HAP-1 (cell line): ENCODE results near the gene CD86.

Experiments
- DNase-seq, 2 experiments: peaks; one replicate each; pipeline ENCODE4 v3.0.0-alpha.2; 2016 to 2020; ENCODE audit warnings: low spot score in 2 of 2
- H3K27me3 ChIP-seq: fragments of 250-450 bp; sonication (Bioruptor Pico); 2 replicates; pipeline ENCODE4 v1.5.1; 2020; ENCODE audit warnings: low read depth, mild to moderate bottlenecking, moderate library complexity
- H3K36me3 ChIP-seq: fragments of 250-450 bp; sonication (Bioruptor Pico); replicated peaks from 2 replicates; pipeline ENCODE4 v1.5.1; 2020; ENCODE audit warnings: mild to moderate bottlenecking
- H3K4me1 ChIP-seq: fragments of 250-450 bp; sonication (Bioruptor Pico); 2 replicates; pipeline ENCODE4 v1.5.1; 2020; ENCODE audit warnings: mild to moderate bottlenecking
- H3K4me3 ChIP-seq: fragments of 250-450 bp; sonication (Bioruptor Pico); 2 replicates; pipeline ENCODE4 v1.5.1; 2020; ENCODE audit warnings: mild to moderate bottlenecking, moderate library complexity
- H3K9me3 ChIP-seq: fragments of 250-450 bp; sonication (Bioruptor Pico); 2 replicates; pipeline ENCODE4 v1.5.1; 2020; ENCODE audit warnings: mild to moderate bottlenecking, moderate library complexity
- in situ Hi-C: fragments of 300-500 bp; cut with MboI; formaldehyde crosslinking; loops from 3 replicates; pipeline ENCODE4 v1.14.3; 2020; ENCODE audit warnings: low sequenced_read_pairs, inconsistent platforms, mixed read lengths

The CD86 gene

GRCh38 chr3:122067588-122068240, 12.6 kb downstream of the CD86 start:
- Histone ChIP-seq H3K4me1 (no peaks in the 10 kb centered on the region), H3K27me3 (no peaks in the 10 kb centered on the region), H3K36me3 (no peaks in the 10 kb centered on the region), H3K4me3 (no peak overlapping the region), H3K9me3 (no peaks in the 10 kb centered on the region)
- no peak for DNase-seq
- in situ Hi-C loops: no loop called here

GRCh38 chr3:122074621-122075265, 19.6 kb downstream of the CD86 start:
- DNase-seq: no peak
- H3K27me3 ChIP-seq: no peaks in the 10 kb centered on the region
- in situ Hi-C loops: no loop called here

GRCh38 chr3:122076491-122077292, 21.5 kb downstream of the CD86 start:
- Histone ChIP-seq H3K4me3 (no peak overlapping the region), H3K9me3 (no peaks in the 10 kb centered on the region), H3K4me1 (no peaks in the 10 kb centered on the region), H3K36me3 (no peaks in the 10 kb centered on the region), H3K27me3 (no peaks in the 10 kb centered on the region)
- DNase-seq: no peak
- in situ Hi-C loops: no loop called here

More at GRCh38 chr3:122074621-122075265, 19.6 kb downstream of the CD86 start:
- Histone ChIP-seq H3K4me1 (no peaks in the 10 kb centered on the region), H3K36me3 (no peaks in the 10 kb centered on the region), H3K4me3 (no peak overlapping the region), H3K9me3 (no peaks in the 10 kb centered on the region)

GRCh38 chr3:122077293-122078234, 22.4 kb downstream of the CD86 start:
- Histone ChIP-seq H3K4me1 (no peaks in the 10 kb centered on the region), H3K27me3 (no peaks in the 10 kb centered on the region), H3K4me3 (no peak overlapping the region), H3K9me3 (no peaks in the 10 kb centered on the region), H3K36me3 (no peaks in the 10 kb centered on the region)
- no peak for DNase-seq
- in situ Hi-C loops: no loop called here

- Histone ChIP-seq H3K36me3 (no peaks in the 10 kb centered on the region), H3K4me1 (no peaks in the 10 kb centered on the region), H3K4me3 (no peak overlapping the region), H3K9me3 (no peaks in the 10 kb centered on the region), H3K27me3 (no peaks in the 10 kb centered on the region; the same call in 1 of the 2 replicates)
- DNase-seq: no peak
- in situ Hi-C loops: no loop called here
Observed at GRCh38 chr3:122078235-122078935, 23.2 kb downstream of the CD86 start.

- in situ Hi-C loops: no loop called here
- Histone ChIP-seq H3K9me3 (no peaks in the 10 kb centered on the region), H3K4me3 (no peak overlapping the region), H3K27me3 (no peaks in the 10 kb centered on the region; the same call in 1 of the 2 replicates), H3K36me3 (no peaks in the 10 kb centered on the region), H3K4me1 (no peaks in the 10 kb centered on the region)
- no peak for DNase-seq
Observed at GRCh38 chr3:122079524-122080206, 24.5 kb downstream of the CD86 start.

- H3K4me3 ChIP-seq: no peak overlapping the region
- H3K27me3 ChIP-seq: no peaks in the 10 kb centered on the region; the same call in 1 of the 2 replicates
- no peaks in the 10 kb centered on the region for H3K36me3 ChIP-seq
- in situ Hi-C loops: no loop called here
- no peaks in the 10 kb centered on the region for H3K9me3 ChIP-seq
- no peak for DNase-seq
- no peaks in the 10 kb centered on the region for H3K4me1 ChIP-seq
Observed at GRCh38 chr3:122080207-122080587, 25.0 kb downstream of the CD86 start.

- in situ Hi-C loops: no loop called here
- no peak for DNase-seq
- H3K27me3 ChIP-seq: no peaks in the 10 kb centered on the region; the same call in 1 of the 2 replicates
- no peaks in the 10 kb centered on the region for H3K4me1 ChIP-seq
- no peaks in the 10 kb centered on the region for H3K36me3 ChIP-seq
- no peak overlapping the region for H3K4me3 ChIP-seq
- H3K9me3 ChIP-seq: no peaks in the 10 kb centered on the region
Observed at GRCh38 chr3:122081543-122082247, 26.5 kb downstream of the CD86 start.

GRCh38 chr3:122082357-122082756, 27.2 kb downstream of the CD86 start:
- Histone ChIP-seq H3K4me1 (no peaks in the 10 kb centered on the region), H3K36me3 (no peaks in the 10 kb centered on the region), H3K9me3 (no peaks in the 10 kb centered on the region), H3K4me3 (no peak overlapping the region), H3K27me3 (peaks cover under 1% of the 10 kb centered on the region)
- in situ Hi-C loops: no loop called here
- DNase-seq: no peak

GRCh38 chr3:122084799-122085198, 29.6 kb downstream of the CD86 start:
- in situ Hi-C loops: no loop called here
- DNase-seq: no peak

GRCh38 chr3:122085673-122086072, 30.5 kb downstream of the CD86 start:
- Histone ChIP-seq H3K27me3 (peaks cover 8% of the 10 kb centered on the region), H3K4me1 (no peaks in the 10 kb centered on the region), H3K9me3 (no peaks in the 10 kb centered on the region), H3K36me3 (no peaks in the 10 kb centered on the region), H3K4me3 (no peak overlapping the region)
- in situ Hi-C loops: no loop called here
- DNase-seq: no peak

More at GRCh38 chr3:122084799-122085198, 29.6 kb downstream of the CD86 start:
- Histone ChIP-seq H3K36me3 (no peaks in the 10 kb centered on the region), H3K4me1 (no peaks in the 10 kb centered on the region), H3K27me3 (peaks cover 8% of the 10 kb centered on the region), H3K4me3 (no peak overlapping the region), H3K9me3 (no peaks in the 10 kb centered on the region)

- in situ Hi-C loops: no loop called here
- no peak overlapping the region for H3K4me3 ChIP-seq
- no peak for DNase-seq
- H3K36me3 ChIP-seq: no peaks in the 10 kb centered on the region
- H3K27me3 ChIP-seq: peaks cover 8% of the 10 kb centered on the region; the same call in 1 of the 2 replicates
- H3K4me1 ChIP-seq: no peaks in the 10 kb centered on the region
- no peaks in the 10 kb centered on the region for H3K9me3 ChIP-seq
Observed at GRCh38 chr3:122088531-122088930, 33.4 kb downstream of the CD86 start.
